Forelimb muscle (tissue), 1 donor: ENCODE results near the gene PSMC3IP. TPM values are rescaled to one million over a fixed set of nuclear protein-coding genes. Genes with fewer than 3 reads are reported as not detected.
A peak's percentile ranks its signal among the peaks of the same experiment; 100 is the strongest.
"Not testable (repeated sequence)": the region's sequence is repeated elsewhere in the genome, so short reads cannot be mapped to it uniquely, and the experiment has no call there.

Source experiments
- DNase-seq: peaks from one replicate; pipeline ENCODE4 v3.0.0-alpha.2; 2013; ENCODE audit warnings: low read depth
- polyA plus RNA-seq: library from polyadenylated mRNA; unstranded; fragments of 120-200 nt; gene quantifications from one replicate; pipeline ENCODE4 v1.2.1, GENCODE V29; 2013; ENCODE audit not compliant: insufficient read length

The PSMC3IP gene
- polyA plus RNA-seq, 1 donor = 9.3 TPM

DNA sequence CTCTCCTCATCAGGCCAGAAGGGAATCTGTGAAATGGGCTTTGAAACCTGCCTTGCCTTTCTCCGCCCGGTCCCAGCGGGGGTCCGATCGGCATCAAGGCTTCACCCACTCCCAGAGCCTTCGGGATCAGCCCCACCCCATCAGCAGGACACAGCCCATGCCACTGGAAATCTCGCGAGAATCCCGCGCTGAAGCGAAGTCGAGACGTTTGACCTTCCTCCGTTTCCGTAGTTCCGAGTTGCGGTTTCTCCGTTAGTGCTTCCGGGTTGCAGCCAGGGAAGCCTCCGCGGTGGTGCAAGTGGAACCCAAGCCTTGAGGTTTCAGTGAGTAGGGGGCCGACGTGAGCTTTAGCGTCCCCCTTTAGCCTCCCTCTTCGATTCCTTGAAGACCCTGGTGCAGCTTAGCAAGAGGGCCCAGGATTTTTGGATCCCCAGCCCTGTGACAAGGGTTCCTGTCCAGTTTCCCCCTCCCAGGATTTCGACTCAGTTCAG, 15.6 kb downstream of the PSMC3IP start, which contains the start of gene COASY:
TSS of gene COASY (plus strand) at position 252 of the 491 bp plus-strand sequence. CDS start 475 bp downstream, outside the sequence.
- DNase-seq = peak; percentile 97

DNA sequence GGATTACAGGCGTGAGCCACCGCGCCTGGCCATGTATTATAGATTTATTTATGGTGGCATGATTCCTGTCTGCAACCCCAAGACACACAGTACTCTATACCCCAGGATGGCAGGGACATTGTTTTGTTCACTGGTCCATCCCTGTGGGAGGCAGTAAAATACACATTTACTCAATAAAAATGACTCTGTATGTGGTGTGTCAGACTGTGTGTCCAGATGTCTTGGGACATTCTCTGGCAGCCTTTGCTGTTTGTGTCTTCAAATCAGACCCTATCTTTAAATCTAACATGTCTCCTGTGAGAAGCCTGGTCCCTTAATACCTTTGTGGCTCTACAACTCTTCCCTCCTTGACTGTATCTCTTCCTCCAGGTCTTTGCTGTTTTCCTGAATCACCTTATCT, 17.3 kb downstream of the PSMC3IP start:
- DNase-seq = no peak

- DNase-seq = no peak
Measured at GRCh38 chr17:42559075-42559474, 18.5 kb downstream of the PSMC3IP start.

DNA sequence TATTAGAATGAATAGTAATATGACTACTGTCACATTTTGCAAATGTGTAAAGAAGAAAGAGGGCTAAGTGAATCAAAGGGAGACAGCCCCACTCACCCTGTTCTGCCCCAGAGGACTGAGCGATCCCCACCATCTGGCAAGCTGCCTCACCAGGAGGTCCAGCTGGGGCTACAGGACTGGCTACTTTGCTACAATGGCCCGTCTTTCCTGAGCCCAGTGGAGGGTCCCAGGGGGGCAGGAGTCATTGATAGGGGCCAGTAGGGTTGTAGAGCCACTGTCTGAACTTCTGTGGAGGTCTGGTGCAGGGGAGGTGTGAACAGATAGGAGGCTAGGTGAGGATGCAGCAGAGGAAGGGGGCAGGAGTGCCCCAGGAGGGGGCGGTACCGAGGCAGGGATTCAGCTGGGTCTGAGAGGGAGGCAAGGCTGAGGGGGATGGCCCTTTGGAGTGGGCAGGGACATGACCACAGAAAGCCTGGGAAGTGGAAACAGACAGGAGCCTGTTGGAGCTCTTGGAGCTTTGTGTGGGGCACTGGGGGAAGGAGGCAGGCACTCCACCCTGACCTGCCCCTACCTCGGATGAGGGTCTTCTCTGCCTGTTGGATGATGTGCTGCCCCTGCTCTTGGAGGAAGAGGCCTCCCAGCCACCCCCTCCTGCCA, 21.4 kb downstream of the PSMC3IP start:
- not testable (repeated sequence) for DNase-seq

DNA sequence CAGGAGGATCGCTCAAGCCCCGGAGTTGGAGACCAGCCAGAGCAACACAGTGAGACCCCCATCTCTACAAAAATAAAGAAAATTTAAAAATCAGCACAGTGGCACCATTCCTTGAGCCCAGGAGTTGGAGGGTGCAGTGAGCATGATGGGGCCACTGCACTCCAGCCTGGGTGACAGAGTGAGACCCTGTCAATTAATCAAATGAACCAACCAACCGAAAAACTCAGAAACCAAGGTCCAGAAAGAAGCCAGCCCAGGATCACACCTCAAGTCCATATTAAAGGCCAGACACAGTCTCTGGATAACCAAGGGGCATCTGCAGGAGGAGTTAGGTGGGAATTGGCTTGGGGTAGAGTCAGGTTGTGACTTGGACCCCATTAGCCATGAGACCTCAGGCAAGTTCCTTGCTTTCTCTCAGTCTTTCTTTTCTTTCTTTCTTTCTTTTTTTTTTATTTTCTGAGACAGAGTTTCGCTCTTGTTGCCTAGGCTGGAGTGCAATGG, 22.4 kb downstream of the PSMC3IP start:
- no peak for DNase-seq

GRCh38 chr17:42554250-42555121, 23.0 kb downstream of the PSMC3IP start:
- DNase-seq = no peak

GRCh38 chr17:42553866-42554249, 23.7 kb downstream of the PSMC3IP start:
- DNase-seq = no peak

DNA sequence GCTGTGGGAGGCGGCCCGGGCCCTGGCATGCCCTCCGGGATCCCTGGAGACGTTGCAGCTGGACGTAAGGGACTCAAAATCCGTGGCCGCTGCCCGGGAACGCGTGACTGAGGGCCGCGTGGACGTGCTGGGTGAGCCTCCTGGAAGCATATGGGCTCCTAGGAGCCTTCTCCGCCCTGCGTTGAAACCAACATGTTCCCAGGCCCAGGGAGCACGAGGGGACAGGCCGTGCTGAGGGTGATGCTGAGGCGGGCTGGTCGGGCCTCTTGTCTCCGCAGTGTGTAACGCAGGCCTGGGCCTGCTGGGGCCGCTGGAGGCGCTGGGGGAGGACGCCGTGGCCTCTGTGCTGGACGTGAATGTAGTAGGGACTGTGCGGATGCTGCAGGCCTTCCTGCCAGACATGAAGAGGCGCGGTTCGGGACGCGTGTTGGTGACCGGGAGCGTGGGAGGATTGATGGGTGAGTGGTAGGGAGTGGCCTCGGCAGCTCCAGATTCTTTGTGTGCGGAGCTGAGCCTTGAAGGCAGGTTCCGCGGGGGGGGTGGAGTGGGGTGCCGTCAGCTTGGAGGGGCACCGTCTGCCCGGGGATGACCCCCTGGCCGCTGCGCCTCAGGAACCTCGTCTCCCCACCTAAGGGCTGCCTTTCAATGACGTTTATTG, 24.2 kb downstream of the PSMC3IP start:
- DNase-seq = no peak

DNA sequence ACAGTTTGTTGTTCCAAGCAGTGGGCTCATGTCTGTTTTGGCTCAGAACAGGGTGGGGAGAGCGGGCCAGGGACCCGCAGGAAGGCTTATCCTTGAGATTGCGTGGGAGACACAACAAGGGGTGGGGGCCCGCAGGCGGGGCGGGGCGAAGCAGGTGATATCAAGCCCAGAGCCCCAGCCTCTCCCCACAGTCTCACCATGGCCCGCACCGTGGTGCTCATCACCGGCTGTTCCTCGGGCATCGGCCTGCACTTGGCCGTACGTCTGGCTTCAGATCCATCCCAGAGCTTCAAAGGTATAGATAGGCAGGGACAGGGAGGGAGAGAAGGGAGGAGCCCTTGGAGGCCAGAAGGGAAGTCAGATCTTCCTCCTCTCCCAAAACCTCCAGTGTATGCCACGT, 24.8 kb downstream of the PSMC3IP start, which contains the start of gene HSD17B1:
TSS of gene HSD17B1 (plus strand) at position 188 of the 400 bp plus-strand sequence. CDS start at position 199, 11 bp downstream.
- not testable (repeated sequence) for DNase-seq

DNA sequence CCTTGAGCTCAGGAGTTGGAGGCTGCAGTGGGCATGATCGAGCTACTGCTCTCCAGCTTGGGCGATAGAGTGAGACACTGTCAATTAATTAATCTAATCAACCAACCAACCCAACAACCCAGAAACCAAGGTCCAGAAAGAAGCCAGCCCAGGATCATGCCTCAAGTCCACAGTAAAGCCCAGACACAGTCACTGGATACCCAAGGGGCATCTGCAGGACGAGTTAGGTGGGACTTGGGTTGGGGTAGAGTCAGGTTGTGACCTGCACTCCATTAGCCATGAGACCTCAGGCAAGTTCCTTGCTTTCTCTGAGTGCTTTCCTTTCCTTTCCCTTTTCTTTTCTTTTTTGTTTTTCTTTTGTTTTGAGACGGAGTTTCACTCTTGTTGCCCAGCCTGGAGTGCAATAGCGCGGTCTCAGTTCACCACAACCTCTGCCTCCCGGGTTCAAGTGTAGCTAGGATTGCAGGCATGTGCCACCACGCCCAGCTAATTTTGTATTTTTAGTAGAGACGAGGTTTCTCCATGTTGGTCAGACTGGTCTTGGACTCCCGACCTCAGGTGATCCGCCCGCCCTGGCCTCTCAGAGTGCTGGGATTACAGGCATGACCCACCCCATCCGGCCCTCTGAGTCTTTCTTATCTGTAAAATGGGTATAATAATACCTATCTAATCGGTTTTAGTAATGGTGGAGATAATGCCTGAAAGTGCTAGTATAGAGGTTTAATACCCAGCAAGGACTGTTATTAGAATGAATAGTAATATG, 28.4 kb downstream of the PSMC3IP start:
- no peak for DNase-seq

DNA sequence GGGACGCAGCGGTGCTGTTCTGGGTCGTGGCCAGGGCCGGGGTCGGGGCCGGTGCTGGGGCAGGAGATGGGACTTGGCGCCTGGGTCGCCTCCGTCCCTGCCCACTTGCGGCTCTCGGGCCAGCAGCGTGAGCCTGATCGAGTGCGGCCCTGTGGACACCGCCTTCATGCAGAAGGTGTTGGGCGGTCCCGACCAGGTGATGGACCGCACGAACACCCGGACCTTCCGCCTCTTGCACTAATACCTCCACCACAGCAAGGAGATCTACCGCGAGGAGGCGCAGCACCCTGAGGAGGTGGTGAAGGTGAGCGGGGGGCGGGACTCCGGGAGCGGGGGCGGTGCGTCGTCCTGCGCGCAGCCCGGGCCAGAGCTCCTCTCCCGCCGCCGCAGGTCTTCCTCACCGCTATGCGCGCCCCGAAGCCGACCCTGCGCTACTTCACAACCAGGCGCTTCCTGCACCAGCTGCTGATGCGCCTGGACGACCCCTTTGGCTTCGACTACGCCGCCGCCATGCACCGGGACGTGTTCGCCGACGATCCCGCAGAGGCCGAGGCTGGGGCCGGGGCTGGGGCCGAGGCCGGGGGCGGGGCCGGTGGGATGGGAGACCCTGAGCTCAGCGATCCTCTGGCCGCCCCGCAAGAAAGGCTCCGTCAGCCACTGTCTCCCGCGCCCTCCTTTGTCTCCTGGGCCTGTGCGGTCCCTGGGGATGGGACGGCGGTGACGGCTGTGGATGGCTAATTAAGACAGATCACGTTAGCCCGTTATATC, 29.3 kb downstream of the PSMC3IP start:
- no peak for DNase-seq

DNA sequence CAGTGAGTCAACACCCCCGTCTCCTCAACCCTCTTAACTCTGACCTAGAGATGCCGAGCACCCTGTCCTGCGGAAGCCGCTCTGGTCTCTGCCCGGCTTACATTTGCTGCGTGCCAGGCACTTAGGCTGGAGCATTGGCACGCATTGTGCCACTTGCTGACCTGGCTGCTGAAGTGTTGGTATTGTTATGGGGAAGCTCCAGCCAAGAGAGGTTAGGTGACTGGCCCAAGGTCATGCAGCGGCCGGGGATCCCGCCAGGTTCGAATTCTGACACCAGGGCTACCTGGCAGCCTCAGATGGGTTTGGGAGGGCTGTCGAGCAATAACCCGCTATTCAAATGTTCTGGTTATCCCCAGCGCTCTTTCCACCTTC, 29.8 kb downstream of the PSMC3IP start:
- no peak for DNase-seq

- DNase-seq = no peak
Measured at GRCh38 chr17:42547001-42547461, 30.5 kb downstream of the PSMC3IP start.

GRCh38 chr17:42545755-42546505, 31.6 kb downstream of the PSMC3IP start:
- DNase-seq = not testable (repeated sequence)

DNA sequence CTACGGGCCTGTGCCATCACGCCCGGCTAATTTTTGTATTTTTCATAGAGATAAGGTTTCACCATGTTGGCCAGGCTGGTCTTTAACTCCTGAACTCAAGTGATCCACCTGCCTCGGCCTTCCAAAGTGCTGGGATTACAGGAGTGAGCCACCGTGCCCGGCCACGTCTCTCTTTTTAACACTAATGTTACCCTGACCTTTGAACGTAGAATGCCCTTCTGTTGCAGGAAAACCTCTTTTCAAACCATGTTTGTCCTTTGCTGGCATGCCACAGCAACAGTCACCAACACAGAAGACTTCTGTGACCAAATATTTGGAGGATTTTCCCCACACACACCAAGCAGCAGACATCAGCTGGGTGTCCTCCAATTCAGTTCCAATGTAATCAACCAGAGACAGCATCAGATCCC, 32.6 kb downstream of the PSMC3IP start:
- no peak for DNase-seq

DNA sequence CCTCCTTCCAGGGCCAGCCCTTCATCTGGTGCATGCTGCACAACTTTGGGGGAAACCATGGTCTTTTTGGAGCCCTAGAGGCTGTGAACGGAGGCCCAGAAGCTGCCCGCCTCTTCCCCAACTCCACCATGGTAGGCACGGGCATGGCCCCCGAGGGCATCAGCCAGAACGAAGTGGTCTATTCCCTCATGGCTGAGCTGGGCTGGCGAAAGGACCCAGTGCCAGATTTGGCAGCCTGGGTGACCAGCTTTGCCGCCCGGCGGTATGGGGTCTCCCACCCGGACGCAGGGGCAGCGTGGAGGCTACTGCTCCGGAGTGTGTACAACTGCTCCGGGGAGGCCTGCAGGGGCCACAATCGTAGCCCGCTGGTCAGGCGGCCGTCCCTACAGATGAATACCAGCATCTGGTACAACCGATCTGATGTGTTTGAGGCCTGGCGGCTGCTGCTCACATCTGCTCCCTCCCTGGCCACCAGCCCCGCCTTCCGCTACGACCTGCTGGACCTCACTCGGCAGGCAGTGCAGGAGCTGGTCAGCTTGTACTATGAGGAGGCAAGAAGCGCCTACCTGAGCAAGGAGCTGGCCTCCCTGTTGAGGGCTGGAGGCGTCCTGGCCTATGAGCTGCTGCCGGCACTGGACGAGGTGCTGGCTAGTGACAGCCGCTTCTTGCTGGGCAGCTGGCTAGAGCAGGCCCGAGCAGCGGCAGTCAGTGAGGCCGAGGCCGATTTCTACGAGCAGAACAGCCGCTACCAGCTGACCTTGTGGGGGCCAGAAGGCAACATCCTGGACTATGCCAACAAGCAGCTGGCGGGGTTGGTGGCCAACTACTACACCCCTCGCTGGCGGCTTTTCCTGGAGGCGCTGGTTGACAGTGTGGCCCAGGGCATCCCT, 34.1 kb downstream of the PSMC3IP start:
- DNase-seq = no peak

- DNase-seq = no peak
Measured at GRCh38 chr17:42541041-42541833, 36.3 kb downstream of the PSMC3IP start.

DNA sequence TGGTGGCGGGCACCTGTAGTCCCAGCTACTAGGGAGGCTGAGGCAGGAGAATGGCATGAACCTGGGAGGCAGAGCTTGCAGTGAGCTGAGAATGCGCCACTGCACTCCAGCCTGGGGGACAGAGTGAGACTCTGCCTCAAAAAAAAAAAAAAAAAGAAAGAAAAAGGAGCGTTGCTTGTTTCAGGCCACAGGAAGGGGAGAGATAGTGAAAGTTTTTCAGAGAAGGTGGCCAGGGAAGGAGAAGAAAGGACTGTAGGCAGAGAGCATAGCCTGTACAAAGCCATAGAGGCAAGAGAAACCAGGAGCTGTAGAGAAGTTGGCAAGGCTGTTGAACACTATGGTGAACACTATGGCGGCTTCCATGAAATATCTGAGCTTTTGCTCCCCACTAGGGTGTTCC, 37.0 kb downstream of the PSMC3IP start:
- DNase-seq = not testable (repeated sequence)
